DMS 273 (cell line): ENCODE data around the gene TSC22D3.
"Not testable (repeated sequence)": the region's sequence is repeated elsewhere in the genome, so short reads cannot be mapped to it uniquely, and the experiment has no call there.

Source experiments
- DNase-seq: peaks from one replicate; lab custom pipeline; 2025; ENCODE audit not compliant: unreplicated experiment; lab: John Stamatoyannopoulos, UW

TSC22D3 gene

GRCh38 chrX:107683124-107683895 lies 92.3 kb downstream of the TSC22D3 start:
- DNase-seq = no peak

- no peak for DNase-seq
Measured at GRCh38 chrX:107682256-107682655, 93.3 kb downstream of the TSC22D3 start.

- DNase-seq = peak; percentile 44
Measured at GRCh38 chrX:107678957-107679740, 96.4 kb downstream of the TSC22D3 start.

GRCh38 chrX:107677909-107678308 lies 97.7 kb downstream of the TSC22D3 start:
- no peak for DNase-seq

GRCh38 chrX:107677501-107677901 lies 98.1 kb downstream of the TSC22D3 start:
- peak; percentile 52 for DNase-seq

- DNase-seq = peak; percentile 92
Measured at GRCh38 chrX:107676559-107677378, 98.8 kb downstream of the TSC22D3 start.

GRCh38 chrX:107675823-107676555 lies 99.6 kb downstream of the TSC22D3 start:
- peak; percentile 72 for DNase-seq

GRCh38 chrX:107675365-107675654 lies 100.3 kb downstream of the TSC22D3 start:
- DNase-seq = no peak

GRCh38 chrX:107674480-107675364 lies 100.9 kb downstream of the TSC22D3 start:
- peak; percentile 92 for DNase-seq

- peak; percentile 58 for DNase-seq
Measured at GRCh38 chrX:107673933-107674479, 101.6 kb downstream of the TSC22D3 start.

GRCh38 chrX:107673431-107673830 lies 102.2 kb downstream of the TSC22D3 start:
- DNase-seq = no peak

GRCh38 chrX:107672955-107673378 lies 102.6 kb downstream of the TSC22D3 start:
- peak; percentile 83 for DNase-seq

- not testable (repeated sequence) for DNase-seq
Measured at GRCh38 chrX:107671256-107671655, 104.3 kb downstream of the TSC22D3 start.

GRCh38 chrX:107669885-107670628 lies 105.5 kb downstream of the TSC22D3 start:
- DNase-seq = no peak

- DNase-seq = no peak
Measured at GRCh38 chrX:107669261-107669660, 106.3 kb downstream of the TSC22D3 start.

- not testable (repeated sequence) for DNase-seq
Measured at GRCh38 chrX:107668710-107669109, 106.9 kb downstream of the TSC22D3 start.

GRCh38 chrX:107667426-107667825 lies 108.2 kb downstream of the TSC22D3 start:
- DNase-seq = no peak

- no peak for DNase-seq
Measured at GRCh38 chrX:107666931-107667330, 108.7 kb downstream of the TSC22D3 start.
